HG03039 (cell line): ENCODE data around the gene CD79A.
A peak's percentile ranks its signal among the peaks of the same experiment; 100 is the strongest.

ENCODE experiments used
- ATAC-seq: cut with Tn5 transposase; IDR thresholded peaks from one replicate; pipeline ENCODE4 v1.9.1; 2021; ENCODE audit warnings: mild to moderate bottlenecking, moderate library complexity; ENCODE audit not compliant: unreplicated experiment

The CD79A gene

GRCh38 chr19:41883463-41883820 is 6.4 kb downstream of the CD79A start:
- ATAC-seq: no peak

DNA sequence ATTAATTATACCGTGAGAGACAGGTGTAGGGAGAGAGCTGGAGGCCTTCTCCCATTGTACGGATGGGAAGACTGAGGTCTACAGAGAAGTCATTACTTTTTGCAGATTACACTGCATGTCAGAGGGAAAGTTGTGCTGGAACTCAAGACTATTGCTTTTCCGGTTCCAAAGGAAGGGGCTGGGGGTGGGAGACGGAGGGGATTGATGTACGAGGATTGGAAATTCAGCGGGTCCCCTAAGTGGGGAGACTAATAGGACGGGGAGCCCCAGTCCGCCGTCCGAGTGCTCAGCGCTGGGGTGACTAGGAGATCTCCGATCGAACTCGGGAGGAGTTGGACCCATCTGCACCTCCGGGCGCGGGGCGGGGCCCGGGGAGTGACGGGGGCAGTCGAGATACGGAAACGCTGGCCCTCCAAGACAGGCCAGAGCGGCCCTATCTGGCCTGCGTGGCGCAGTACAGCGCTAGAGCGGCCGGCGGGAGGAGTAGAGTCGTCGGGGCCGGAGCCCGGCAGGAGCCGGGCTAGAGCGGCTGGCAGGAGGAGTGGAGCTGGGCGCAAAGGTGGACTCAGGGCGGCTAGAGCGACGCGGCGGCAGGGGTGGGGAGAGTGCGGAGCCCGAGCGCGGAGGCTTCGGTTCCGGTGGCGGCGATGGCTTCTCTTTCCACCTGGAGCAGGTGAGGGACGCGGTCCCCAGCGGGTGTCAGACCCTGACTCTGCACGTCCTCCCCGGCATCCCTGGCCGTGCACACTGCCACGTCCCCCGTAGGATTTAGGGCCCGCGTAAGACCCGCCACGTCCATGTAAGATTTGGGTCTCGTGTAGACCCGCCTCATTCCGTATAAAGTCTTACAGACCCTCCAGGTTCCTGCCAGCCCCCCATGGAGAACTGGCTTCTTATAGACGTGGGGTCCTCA is 7.0 kb downstream of the CD79A start:
- ATAC-seq: peak; percentile 73

DNA sequence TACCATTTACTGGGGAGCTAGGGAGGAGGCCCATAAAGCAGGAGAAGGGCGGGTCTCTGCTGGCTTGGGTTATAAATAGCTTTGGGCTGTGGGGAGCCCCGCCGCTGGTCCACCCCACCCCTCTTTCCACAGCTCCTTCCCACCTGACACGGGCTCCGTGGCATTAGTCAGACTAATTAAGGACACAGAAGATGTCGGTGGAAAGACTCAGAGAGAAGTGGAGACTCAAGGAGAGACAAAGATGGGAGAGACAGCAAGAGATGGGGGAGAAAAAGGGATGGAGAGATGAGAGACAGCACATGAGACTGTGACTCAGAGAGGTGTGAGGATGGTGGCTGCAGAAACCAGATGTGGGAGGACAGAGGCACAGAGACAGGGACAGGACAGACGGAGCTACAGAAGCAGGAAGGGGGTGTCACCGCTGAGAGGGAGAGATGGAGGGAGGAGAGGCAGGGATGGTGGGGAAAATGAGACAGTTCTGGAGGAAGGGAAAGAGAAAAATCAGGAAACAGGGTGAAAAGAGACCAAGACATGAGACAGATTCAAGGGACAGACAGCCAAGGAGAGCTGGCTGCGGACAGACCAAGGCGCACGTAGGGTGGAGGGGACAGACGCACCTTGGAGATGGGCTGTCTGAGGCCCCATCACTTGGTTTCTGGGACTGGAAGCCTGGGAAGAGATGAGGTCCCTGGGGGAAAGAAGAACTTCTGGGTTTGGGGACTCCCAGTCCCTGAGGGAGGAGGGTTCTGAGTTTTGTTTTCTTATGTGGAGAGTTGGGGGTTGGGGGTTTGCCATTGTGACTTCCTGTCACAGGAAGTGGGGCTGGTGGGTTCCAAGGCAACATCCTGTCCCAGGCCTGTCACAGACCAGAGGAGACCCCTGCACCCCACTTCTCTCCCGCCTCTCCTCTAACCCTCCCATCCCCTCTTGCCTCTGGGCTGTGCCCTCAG is 10.0 kb downstream of the CD79A start:
- no peak for ATAC-seq

- ATAC-seq: no peak
Measured at GRCh38 chr19:41887711-41888382, 10.8 kb downstream of the CD79A start.

DNA sequence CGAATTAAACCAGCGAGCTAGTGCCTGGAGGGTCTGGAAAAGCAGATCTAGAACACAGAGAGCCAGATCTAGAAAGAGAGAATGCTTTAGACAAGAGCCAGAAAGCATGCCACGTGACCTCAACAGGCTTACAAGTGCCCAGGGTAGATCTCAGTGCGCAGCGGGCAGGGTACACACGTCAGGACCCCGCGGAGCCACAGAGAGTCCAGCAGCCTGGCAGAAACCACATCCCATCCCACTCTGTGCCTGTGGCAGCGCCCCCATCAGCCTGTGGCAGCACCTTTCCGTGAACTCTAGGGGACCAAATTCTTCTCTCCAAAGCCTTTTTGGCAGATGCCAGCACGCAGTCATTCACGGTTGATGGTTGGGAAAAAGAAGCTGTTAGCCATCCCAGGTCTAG is 11.8 kb downstream of the CD79A start:
- no peak for ATAC-seq

DNA sequence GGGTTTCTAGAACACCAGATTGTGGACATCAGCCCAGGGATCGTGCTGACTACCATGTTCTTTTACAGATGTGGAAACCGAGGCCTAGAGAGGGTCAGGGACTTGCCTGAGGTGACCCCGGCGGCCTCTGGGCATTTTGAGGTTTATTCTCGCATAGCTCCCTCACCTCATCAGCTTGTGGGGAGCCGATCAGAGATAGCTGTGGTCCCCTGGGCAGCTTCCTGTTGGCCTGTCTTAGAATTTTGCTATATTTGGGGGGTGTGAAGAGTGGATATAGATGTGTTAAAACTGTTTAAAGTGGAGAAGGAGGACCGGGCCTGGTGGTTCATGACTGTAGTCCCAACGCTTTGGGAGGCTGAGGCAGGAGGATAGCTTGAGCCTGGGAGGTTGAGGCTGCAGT is 12.8 kb downstream of the CD79A start:
- ATAC-seq: no peak

GRCh38 chr19:41890936-41891335 is 13.9 kb downstream of the CD79A start:
- no peak for ATAC-seq

GRCh38 chr19:41892173-41892902 is 15.3 kb downstream of the CD79A start:
- ATAC-seq: no peak

DNA sequence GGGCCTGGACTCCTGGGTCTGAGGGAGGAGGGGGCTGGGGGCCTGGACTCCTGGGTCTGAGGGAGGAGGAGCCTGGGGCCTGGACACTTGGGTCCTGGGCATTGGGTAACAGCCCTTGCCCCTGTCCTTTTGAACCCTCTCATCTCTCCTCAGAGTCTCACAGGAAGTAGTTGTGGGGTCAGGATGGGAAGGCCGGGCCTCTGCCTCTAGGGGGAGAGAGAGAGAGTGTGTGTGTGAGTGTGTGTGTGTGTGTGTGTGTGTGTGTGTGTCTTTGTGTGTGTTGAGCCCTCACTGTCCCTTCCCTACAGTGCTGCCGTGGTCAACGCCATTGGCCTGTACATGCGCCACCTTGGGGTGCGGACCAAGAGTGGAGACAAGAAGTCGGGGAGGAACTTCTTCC is 16.8 kb downstream of the CD79A start:
- no peak for ATAC-seq

DNA sequence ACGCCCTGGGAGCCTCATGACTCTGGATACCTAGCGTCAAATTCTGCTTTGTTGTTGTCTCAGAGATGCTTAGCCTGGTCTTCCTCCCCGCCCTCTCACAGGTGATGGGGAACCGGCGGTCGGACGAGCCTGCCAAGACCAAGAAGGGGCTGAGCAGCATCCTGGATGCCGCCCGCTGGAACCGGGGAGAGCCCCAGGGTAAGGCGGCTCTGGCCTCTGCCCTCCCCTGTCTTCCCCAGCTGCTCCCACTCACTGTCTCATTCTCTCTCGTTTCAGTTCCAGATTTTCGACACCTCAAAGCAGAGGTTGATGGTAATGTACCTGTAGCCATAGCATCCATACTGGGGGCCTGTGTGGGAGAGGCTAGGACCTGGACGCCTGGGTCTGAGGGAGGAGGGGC is 17.3 kb downstream of the CD79A start:
- no peak for ATAC-seq

- ATAC-seq: no peak
Measured at GRCh38 chr19:41895745-41896580, 18.9 kb downstream of the CD79A start.

GRCh38 chr19:41896581-41896942 is 19.5 kb downstream of the CD79A start:
- no peak for ATAC-seq

DNA sequence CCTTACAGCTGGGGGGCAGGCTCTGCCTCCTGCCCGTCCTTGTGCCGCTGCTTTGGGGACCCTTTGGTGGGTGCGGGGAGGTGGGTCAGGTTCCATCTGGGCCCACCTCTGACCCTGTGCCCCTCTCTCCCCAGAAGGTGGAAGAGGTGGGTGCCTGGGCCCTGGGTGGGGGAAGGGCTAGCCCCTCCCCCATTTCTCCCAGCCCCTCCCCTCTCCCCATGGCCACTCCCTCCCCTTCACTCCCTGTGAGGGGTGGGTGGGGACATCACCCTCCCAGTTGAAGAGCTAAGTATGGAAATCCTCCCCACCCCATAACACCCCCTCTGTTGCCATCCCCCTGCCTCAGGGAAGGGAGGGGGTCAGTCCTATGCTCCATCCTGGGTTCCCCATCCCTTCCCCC is 20.1 kb downstream of the CD79A start:
- ATAC-seq: no peak

DNA sequence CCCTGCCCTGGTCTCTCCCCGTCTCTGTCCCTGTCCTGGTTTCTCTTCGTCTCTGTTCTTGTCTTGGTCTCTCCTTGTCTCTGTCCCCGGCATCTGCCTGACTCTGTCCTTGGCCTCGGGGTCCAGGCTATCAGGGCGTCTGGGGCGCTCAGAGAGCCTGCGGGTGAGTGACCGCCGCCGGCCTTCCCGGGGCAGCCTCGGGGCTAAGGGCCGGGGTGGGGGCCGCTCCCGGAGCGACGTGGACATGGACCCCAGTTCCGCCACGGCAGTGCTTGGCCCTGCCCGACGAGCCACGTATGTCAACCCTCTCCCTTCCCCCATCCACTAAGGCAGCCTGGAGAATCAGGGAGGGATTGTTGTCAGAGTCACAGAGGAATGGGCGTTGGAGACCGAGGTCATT is 20.7 kb downstream of the CD79A start:
- no peak for ATAC-seq

- no peak for ATAC-seq
Measured at GRCh38 chr19:41898235-41898634, 21.2 kb downstream of the CD79A start.

GRCh38 chr19:41901707-41902360 is 24.8 kb downstream of the CD79A start:
- ATAC-seq: no peak

- no peak for ATAC-seq
Measured at GRCh38 chr19:41902594-41902993, 25.5 kb downstream of the CD79A start.

GRCh38 chr19:41903193-41903953 is 26.3 kb downstream of the CD79A start:
- ATAC-seq: no peak
